ENCODE results near the gene FLT3.

FLT3 gene

GRCh38 chr13:28055357-28055756 lies 45.0 kb downstream of the FLT3 start:
- TF ChIP-seq CTCF (conservative IDR thresholded peaks at IDR 0.05; ENCODE audit: control insufficient read depth, insufficient read depth, low read depth, low read length), result no peak
- H3K4me3 ChIP-seq (ENCODE audit: control insufficient read depth, low read depth, low read length), result no peak overlapping the region
- no peak for DNase-seq (ENCODE audit: low read depth)

- no peak for DNase-seq (ENCODE audit: low read depth)
- TF ChIP-seq CTCF (conservative IDR thresholded peaks at IDR 0.05; ENCODE audit: control insufficient read depth, insufficient read depth, low read depth, low read length), result no peak
- H3K4me3 ChIP-seq (ENCODE audit: control insufficient read depth, low read depth, low read length), result no peak overlapping the region
Measured at GRCh38 chr13:28052945-28053344, 47.4 kb downstream of the FLT3 start.

- no peak for TF ChIP-seq CTCF (conservative IDR thresholded peaks at IDR 0.05; ENCODE audit: control insufficient read depth, insufficient read depth, low read depth, low read length)
Measured at GRCh38 chr13:28049880-28050875, 50.2 kb downstream of the FLT3 start.

GRCh38 chr13:28049215-28049614 lies 51.2 kb downstream of the FLT3 start:
- H3K4me3 ChIP-seq (ENCODE audit: control insufficient read depth, low read depth, low read length), result no peak overlapping the region
- no peak for DNase-seq (ENCODE audit: low read depth)

More at GRCh38 chr13:28049880-28050875, 50.2 kb downstream of the FLT3 start:
- no peak overlapping the region for H3K4me3 ChIP-seq (ENCODE audit: control insufficient read depth, low read depth, low read length)
- DNase-seq (ENCODE audit: low read depth), result no peak

GRCh38 chr13:28048768-28049167 lies 51.6 kb downstream of the FLT3 start:
- DNase-seq (ENCODE audit: low read depth), result no peak
- TF ChIP-seq CTCF (conservative IDR thresholded peaks at IDR 0.05; ENCODE audit: control insufficient read depth, insufficient read depth, low read depth, low read length), result no peak
- H3K4me3 ChIP-seq (ENCODE audit: control insufficient read depth, low read depth, low read length), result no peak overlapping the region

More at GRCh38 chr13:28049215-28049614, 51.2 kb downstream of the FLT3 start:
- no peak for TF ChIP-seq CTCF (conservative IDR thresholded peaks at IDR 0.05; ENCODE audit: control insufficient read depth, insufficient read depth, low read depth, low read length)

GRCh38 chr13:28047757-28048388 lies 52.5 kb downstream of the FLT3 start:
- H3K4me3 ChIP-seq (ENCODE audit: control insufficient read depth, low read depth, low read length), result no peak overlapping the region
- TF ChIP-seq CTCF (conservative IDR thresholded peaks at IDR 0.05; ENCODE audit: control insufficient read depth, insufficient read depth, low read depth, low read length), result no peak
- peak; percentile 18 for DNase-seq (ENCODE audit: low read depth)
